Stimulated activated CD8-positive, alpha-beta memory T cell treated with anti-CD3 and anti-CD28 coated beads, Interleukin-12 subunit alpha, Interleukin-12 subunit beta, amount 100 ng/mL, for 4 hours (primary cell): ENCODE measurements around the gene ALPL.

Experiments used
- DNase-seq: peaks from one replicate; pipeline ENCODE4 v3.0.0-alpha.2; 2020; ENCODE audit warnings: low read depth

Gene ALPL

DNA sequence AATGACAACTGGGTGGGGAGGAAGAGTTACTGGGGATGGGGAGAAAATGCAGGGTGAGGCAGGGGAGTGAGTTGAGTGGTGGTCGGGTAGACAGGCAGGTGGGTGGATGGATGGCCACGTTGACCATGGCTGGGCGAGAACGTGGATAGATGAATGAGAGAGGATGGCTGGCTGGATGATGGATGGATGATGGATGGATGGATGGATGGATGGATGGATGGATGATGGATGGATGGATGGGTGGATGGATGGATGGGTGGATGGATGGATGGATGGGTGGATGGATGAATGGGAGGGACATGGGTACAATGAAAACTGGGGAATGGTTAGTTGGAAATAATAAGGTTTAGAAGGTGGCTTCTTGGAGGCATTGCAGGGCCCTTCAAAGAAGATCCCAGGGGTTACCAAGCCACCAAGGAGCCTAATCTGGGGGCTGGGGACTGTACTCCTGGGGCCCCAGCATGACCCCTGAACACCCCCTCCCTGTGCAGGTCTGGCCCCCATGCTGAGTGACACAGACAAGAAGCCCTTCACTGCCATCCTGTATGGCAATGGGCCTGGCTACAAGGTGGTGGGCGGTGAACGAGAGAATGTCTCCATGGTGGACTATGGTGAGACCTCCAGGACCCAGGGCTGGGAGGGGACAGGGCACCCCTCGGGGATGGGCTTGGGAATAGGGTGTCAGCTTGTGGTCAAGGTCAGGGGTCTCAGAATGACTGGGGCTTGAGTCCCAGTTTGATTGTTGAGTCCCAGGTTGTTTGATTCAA lies 67.0 kb downstream of the ALPL start:
- no peak for DNase-seq

DNA sequence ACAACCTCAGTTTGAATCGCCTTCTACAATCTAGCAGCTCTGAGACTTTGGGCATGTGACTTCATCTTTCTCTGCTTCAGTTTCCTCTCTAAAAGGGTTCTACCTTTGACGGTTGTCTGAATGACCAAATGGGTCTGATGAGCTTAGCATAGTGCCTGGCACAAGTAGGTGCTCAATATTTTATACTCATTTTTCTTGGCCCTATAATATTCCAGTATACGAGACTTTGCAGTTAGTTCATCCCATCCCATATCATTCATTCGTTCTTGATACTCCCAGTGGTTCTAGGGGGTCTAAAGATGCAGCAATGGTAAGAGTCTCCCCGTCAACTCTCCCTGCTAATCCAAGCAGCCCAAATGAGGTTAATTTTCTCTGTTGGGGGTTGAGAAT lies 67.6 kb downstream of the ALPL start:
- DNase-seq, result no peak

GRCh38 chr1:21577324-21577723 lies 68.1 kb downstream of the ALPL start:
- DNase-seq, result no peak

GRCh38 chr1:21577933-21578332 lies 68.7 kb downstream of the ALPL start:
- DNase-seq, result no peak

DNA sequence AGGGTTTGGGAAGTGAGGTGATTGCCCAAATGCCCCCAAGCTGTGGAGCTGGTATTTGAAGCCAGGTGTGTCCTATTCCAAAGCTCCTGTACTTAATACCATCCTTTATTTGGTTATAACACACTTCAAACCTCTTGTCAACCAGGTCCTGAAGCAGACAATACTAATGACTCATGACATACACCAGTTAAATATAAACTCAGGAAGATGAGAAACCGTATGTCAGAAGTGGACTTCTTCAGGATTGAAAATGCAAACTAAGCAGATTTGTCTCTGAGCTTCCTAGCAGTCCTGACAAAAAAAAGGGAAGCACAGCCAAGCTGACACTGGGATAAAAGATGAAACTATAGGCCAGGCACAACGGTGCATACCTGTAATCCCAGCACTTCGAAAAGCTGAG lies 70.6 kb downstream of the ALPL start:
- no peak for DNase-seq

DNA sequence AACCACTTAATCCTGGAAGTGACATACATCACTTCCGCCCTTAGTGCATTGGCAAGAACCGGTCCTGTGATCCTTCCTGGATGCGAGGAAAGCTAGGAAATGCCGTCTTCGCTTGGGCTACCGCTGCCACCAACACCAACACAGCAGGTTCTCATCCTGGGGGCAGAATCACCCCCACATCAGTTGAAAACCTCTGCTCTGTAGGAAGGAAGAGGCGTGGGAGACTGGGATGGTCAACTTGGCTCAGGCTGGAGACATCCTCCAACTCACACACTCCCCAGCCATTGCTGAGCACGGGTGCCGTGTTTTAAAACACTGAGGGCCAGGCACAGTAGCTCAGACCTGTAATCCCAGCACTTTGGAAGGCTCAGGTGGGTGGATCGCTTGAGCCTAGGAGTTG lies 74.9 kb downstream of the ALPL start:
- no peak for DNase-seq

GRCh38 chr1:21585037-21585436 lies 75.8 kb downstream of the ALPL start:
- no peak for DNase-seq

DNA sequence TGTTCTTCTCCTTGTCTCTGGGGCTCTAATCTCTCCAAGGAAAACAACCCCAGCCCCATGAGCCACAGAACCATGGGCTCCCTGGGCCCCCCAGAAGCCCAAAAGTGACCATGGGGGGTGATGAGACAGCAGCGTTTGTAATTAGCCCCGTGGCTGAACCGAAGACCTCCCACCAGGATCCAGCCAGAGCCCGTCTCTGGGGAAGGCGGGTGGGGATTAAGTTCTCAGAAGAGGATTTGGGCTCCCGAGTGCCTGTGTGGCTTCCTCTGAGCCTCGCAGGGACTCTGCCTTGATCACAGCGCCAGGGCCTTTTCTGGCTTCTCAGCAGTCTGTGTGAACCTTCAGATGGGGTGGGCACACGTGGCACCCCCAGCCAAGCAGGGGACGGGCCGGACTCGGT lies 77.0 kb downstream of the ALPL start:
- no peak for DNase-seq

GRCh38 chr1:21586846-21587601 lies 77.8 kb downstream of the ALPL start:
- no peak for DNase-seq

- no peak for DNase-seq
Observed at GRCh38 chr1:21587602-21587953, 78.4 kb downstream of the ALPL start.

- DNase-seq, result no peak
Observed at GRCh38 chr1:21589618-21590017, 80.4 kb downstream of the ALPL start.

- no peak for DNase-seq
Observed at GRCh38 chr1:21590126-21590880, 81.1 kb downstream of the ALPL start.

- no peak for DNase-seq
Observed at GRCh38 chr1:21590934-21591333, 81.7 kb downstream of the ALPL start.

GRCh38 chr1:21592086-21592865 lies 83.1 kb downstream of the ALPL start:
- DNase-seq, result no peak

DNA sequence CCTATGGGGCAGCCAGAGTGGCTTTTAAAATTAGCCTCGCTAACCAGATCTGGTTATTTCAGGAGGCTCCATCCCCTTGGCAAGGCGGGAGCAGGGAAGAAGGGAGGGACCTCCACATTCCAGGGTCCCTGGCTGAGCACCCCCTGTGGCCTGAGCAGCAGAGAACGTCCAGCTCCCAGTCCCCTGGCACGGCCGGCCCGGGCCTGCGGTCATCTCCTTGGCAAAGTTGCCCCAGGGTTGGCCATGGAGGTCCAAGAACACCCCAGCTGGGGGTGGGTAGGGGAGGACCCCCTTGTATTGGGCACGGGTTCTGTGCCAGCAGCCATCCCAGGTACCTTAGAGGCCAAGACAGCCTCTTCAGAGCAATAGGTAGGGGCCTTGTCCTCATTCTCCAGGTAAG lies 84.0 kb downstream of the ALPL start:
- DNase-seq, result no peak

- DNase-seq, result no peak
Observed at GRCh38 chr1:21594501-21594900, 85.3 kb downstream of the ALPL start.

DNA sequence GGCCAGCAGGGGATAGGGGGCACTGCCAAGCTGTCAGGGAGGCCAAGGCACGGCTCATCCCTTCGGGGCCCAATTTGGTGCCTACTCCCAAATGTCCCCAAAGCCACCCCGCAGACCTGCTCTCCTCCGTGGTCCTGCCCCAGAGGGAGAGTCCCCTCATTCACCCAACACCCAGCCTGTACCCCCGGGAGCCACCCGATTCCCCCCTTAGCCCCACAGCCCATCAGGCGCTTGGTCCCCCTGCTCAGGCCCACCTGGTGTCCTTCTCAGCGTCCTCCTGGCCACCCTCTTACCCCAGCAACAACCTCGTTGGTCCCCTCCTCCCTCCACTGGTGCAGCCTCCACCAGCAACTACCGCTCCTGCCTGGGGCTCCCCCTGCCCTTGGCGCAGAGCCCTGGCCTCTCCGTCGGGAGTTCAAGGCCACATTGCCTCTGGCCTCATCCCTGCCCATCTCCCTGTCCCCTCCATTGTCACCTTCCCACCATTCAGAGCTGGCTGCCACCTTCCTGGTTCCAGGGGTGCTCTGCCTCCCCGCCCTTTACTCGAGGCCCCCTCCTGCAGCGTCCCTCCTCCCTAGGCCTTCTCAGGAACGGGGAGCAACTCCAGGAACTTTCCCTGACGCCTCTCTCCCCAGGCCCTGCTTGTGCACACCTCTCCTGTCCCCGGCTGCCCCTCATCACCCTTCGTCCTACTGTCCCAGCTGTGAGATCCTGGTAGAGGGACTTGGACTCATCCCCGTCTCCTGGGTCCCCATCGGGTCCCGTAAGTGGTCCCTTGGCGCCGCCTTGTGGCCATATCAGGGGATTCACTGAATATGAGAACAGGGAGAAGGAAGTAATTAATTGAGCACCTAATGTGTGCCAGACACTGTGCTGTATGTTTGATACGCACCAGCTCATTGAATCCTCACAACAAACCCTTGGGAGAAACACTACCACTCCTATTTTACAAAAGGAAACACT lies 86.0 kb downstream of the ALPL start:
- DNase-seq, result no peak

DNA sequence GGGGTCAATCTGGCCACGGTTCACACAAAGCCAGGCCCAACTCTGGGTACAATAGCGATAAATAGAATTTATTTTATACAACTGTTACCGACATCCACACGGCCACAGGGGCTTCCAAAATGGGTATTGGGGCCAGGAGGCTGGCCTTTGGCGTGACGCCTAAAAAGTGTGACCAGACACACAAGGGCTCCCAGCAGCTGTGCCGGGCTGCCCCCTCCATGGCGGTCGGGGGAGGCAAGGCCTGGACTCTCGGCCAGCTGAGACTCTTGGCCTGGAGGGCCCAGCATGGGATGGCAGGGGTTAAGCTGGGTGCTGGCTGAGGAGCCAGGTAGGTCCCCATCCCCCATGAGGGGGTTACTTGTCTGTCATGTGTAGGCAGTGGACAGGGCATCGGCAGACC lies 87.0 kb downstream of the ALPL start:
- no peak for DNase-seq

DNA sequence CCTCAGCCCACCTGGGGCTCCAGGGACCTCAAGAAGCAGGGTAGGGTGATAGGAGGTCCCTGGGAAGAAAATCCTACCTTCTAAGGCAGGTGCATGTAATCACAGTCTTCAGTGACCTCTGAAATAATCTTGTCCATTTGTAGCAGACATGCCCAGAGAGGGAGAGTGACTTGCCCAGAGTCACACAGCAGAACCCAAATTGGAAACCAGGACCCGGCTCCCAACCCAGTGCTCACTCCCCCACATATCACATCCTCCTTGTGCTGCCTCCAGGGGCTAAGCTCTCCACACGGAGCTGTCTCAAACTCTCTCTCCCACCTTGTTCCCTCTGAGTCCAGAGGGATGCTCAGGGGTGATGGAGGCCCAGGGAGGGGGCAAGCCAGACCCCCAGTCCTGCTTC lies 87.4 kb downstream of the ALPL start:
- DNase-seq, result no peak

- no peak for DNase-seq
Observed at GRCh38 chr1:21597753-21598152, 88.5 kb downstream of the ALPL start.

- DNase-seq, result no peak
Observed at GRCh38 chr1:21598417-21598816, 89.2 kb downstream of the ALPL start.
